ENCODE data around the gene VMP1.

- TF ChIP-seq CTCF (IDR thresholded peaks at IDR 0.05) (no peak), POLR2AphosphoS5 (IDR thresholded peaks at IDR 0.05; ENCODE audit: low read depth, low read length) (peak; percentile 39; the same call in 1 of the 2 replicates), TCF7L2 (IDR thresholded peaks at IDR 0.05; ENCODE audit: low read depth, low read length) (no peak)
Observed at GRCh38 chr17:59696682-59697277, 10.7 kb upstream of the VMP1 start.
